Endothelial cell of umbilical vein (primary cell): ENCODE results near the gene FAM222B. TPM values are rescaled to one million over a fixed set of nuclear protein-coding genes. Genes with fewer than 3 reads are reported as not detected.

Experiments
- BruUV-seq: library from RNA; stranded (reverse); fragments of 400-500 nt; replicated peaks from 2 replicates; lab custom pipeline; 2021; lab: Mats Ljungman, UMichigan
- CTCF ChIA-PET: fragments of 300-600, 350-600 bp; sonication (Branson Sonifier 250); formaldehyde crosslinking; loops from one replicate; lab custom pipeline; 2021; ENCODE audit warnings: antibody characterized with exemption, inconsistent platforms; lab: Charles Lee
- POLR2A ChIA-PET: fragments of 300-600, 350-600 bp; sonication (Branson Sonifier 250); formaldehyde crosslinking; loops from one replicate; lab custom pipeline; 2021; ENCODE audit warnings: antibody characterized with exemption, inconsistent platforms; lab: Charles Lee
- DNase-seq: peaks from one replicate; pipeline ENCODE4 v3.0.0-alpha.2; 2011; ENCODE audit warnings: low read depth, low spot score
- FAIRE-seq: peaks from 2 replicates; lab custom pipeline; 2011; peaks lifted over from hg19 to GRCh38; lab: Jason Lieb, UNC
- H2AFZ ChIP-seq: 2 replicates; pipeline ENCODE4 v1.6.0; 2012; ENCODE audit warnings: low read depth, low read length, control low read depth, inconsistent platforms
- H3K27ac ChIP-seq: 2 replicates; pipeline ENCODE4 v1.5.1; 2011; ENCODE audit warnings: low read depth, mild to moderate bottlenecking, control low read depth, low read length, moderate library complexity; ENCODE audit not compliant: insufficient read depth
- H3K27me3 ChIP-seq, 2 experiments: 2 replicates each; pipeline versions ENCODE4 v1.6.0 to v1.6.1; 2011; ENCODE audit warnings: low read length in 2 of 2, mixed read lengths in 1 of 2; ENCODE audit not compliant: control insufficient read depth in 2 of 2, insufficient read depth in 2 of 2
- H3K36me3 ChIP-seq, 2 experiments: 2 replicates in 1 of 2; 3 replicates in 1 of 2; pipeline ENCODE4 v1.5.1; 2011; ENCODE audit warnings: low read length in 2 of 2, mild to moderate bottlenecking in 1 of 2, moderate library complexity in 1 of 2; ENCODE audit not compliant: control insufficient read depth in 2 of 2, insufficient read depth in 2 of 2; ENCODE audit errors: extremely low read depth in 1 of 2
- H3K4me1 ChIP-seq: 3 replicates; pipeline ENCODE4 v1.5.1; 2011; ENCODE audit warnings: mild to moderate bottlenecking, low read length; ENCODE audit not compliant: control insufficient read depth, insufficient read depth; ENCODE audit errors: extremely low read depth
- H3K4me2 ChIP-seq: 2 replicates; pipeline ENCODE4 v1.6.1; 2011; ENCODE audit warnings: low read length, control low read depth, mixed read lengths; ENCODE audit not compliant: insufficient read depth
- H3K4me3 ChIP-seq, 3 experiments: fragments of 200-600 bp in 1 of 3; sonication (generic), shearing (Covaris generic) in 1 of 3; replicated peaks in 1 of 3; 2 replicates each; pipeline ENCODE4 v1.5.1; 2011 to 2016; ENCODE audit warnings: control low read depth in 3 of 3, low read length in 3 of 3, mild to moderate bottlenecking in 2 of 3, inconsistent platforms in 1 of 3, low read depth in 1 of 3, moderate library complexity in 1 of 3; ENCODE audit not compliant: insufficient read depth in 1 of 3
- H3K79me2 ChIP-seq: 2 replicates; pipeline ENCODE4 v1.6.0; 2012; ENCODE audit warnings: low read length, inconsistent platforms; ENCODE audit not compliant: control insufficient read depth, insufficient read depth
- H3K9ac ChIP-seq: replicated peaks from 2 replicates; pipeline ENCODE3; 2011; ENCODE audit warnings: low read length, control low read depth; ENCODE audit not compliant: insufficient read depth; ENCODE audit errors: extremely low read depth
- H3K9me1 ChIP-seq: replicated peaks from 3 replicates; pipeline ENCODE4 v1.6.0; 2011; ENCODE audit warnings: mild to moderate bottlenecking, low read length; ENCODE audit not compliant: control insufficient read depth, insufficient read depth; ENCODE audit errors: extremely low read depth
- H3K9me3 ChIP-seq: replicated peaks from 2 replicates; pipeline ENCODE4 v1.5.1; 2012; ENCODE audit warnings: low read length, inconsistent platforms; ENCODE audit not compliant: control insufficient read depth, insufficient read depth
- H4K20me1 ChIP-seq: replicated peaks from 2 replicates; pipeline ENCODE3; 2011; ENCODE audit warnings: mild to moderate bottlenecking, low read length; ENCODE audit not compliant: control insufficient read depth, insufficient read depth; ENCODE audit errors: extremely low read depth
- CTCF ChIP-seq, 2 donors: IDR thresholded peaks; 1 replicate in 1 of 2; 2 replicates in 1 of 2; pipeline ENCODE4 v1.5.1; 2011; ENCODE audit warnings: low read length in 2 of 2, mild to moderate bottlenecking in 2 of 2, moderate library complexity in 2 of 2, control low read depth in 1 of 2, inconsistent platforms in 1 of 2, low read depth in 1 of 2; ENCODE audit not compliant: insufficient read depth in 1 of 2; ENCODE audit errors: extremely low read depth in 1 of 2
- EZH2 ChIP-seq: IDR thresholded peaks from 2 replicates; pipeline ENCODE4 v1.6.1; 2012; ENCODE audit warnings: borderline replicate concordance, low read depth, mild to moderate bottlenecking, moderate library complexity, low read length, inconsistent platforms; ENCODE audit not compliant: severe bottlenecking
- FOS ChIP-seq: IDR thresholded peaks from 2 replicates; pipeline ENCODE4 v1.6.1; 2011; ENCODE audit warnings: mild to moderate bottlenecking, low read length, moderate library complexity, borderline replicate concordance; ENCODE audit not compliant: insufficient read depth
- GATA2 ChIP-seq: IDR thresholded peaks from 2 replicates; pipeline ENCODE4 v1.7.0; 2011; ENCODE audit warnings: low read depth, mild to moderate bottlenecking, moderate library complexity, mixed read lengths, low read length; ENCODE audit not compliant: insufficient read length, insufficient read depth
- JUN ChIP-seq: IDR thresholded peaks from 2 replicates; pipeline ENCODE4 v1.6.1; 2011; ENCODE audit warnings: borderline replicate concordance, low read depth; ENCODE audit not compliant: insufficient read length, insufficient read depth
- MYC ChIP-seq: IDR thresholded peaks from one replicate; pipeline ENCODE4 v1.6.1; 2011; ENCODE audit warnings: mild to moderate bottlenecking, low read depth, low read length
- POLR2A ChIP-seq: IDR thresholded peaks from 2 replicates; pipeline ENCODE4 v1.6.1; 2012; ENCODE audit warnings: low read depth, mild to moderate bottlenecking, control low read depth, low read length
- POLR2AphosphoS5 ChIP-seq: IDR thresholded peaks from 2 replicates; pipeline ENCODE4 v1.6.1; 2012; ENCODE audit warnings: low read depth, mild to moderate bottlenecking, control low read depth, low read length, moderate library complexity; ENCODE audit not compliant: insufficient read depth
- dilution Hi-C: fragments of 300-500 bp; cut with MboI; formaldehyde crosslinking; loops from one replicate; pipeline ENCODE4 v1.15.0; 2019; ENCODE audit warnings: low sequenced_read_pairs; ENCODE audit not compliant: extremely low pct_ligation_motif_present
- intact Hi-C: fragments of 100-400 bp; cut with micrococcal nuclease; formaldehyde crosslinking; loops from one replicate; pipeline ENCODE4 v1.10.0; 2022
- polyA plus RNA-seq, 4 experiments: library from polyadenylated mRNA; depleted of rRNA in 3 of 4; stranded (reverse) in 3 of 4; unstranded in 1 of 4; fragments of >200 nt; gene quantifications; 2 replicates each; pipeline versions ENCODE4 v1.2.1 to v1.2.3, GENCODE V29; 2011 to 2012; ENCODE audit warnings: missing spikeins in 1 of 4
- total RNA-seq: library from RNA; stranded (reverse); gene quantifications from 2 replicates; pipeline ENCODE4 v1.2.3, GENCODE V29; 2021
- TF ChIP-seq, protein P1 (sequence below): IDR thresholded peaks from 2 replicates; pipeline ENCODE4 v1.6.1; 2011; ENCODE audit not compliant: insufficient read depth, insufficient read length

The FAM222B gene
- total and polyA plus RNA-seq, 2 donors (not counting 3 experiments of a cell fraction or from before 2014, with no cell fraction given), result 21.1 to 30.6 TPM

- H3K9me3 ChIP-seq, result no peaks in the 10 kb centered on the region
Observed at GRCh38 chr17:28773736-28774135, 68.9 kb downstream of the FAM222B start.

More at GRCh38 chr17:28773736-28774135, 68.9 kb downstream of the FAM222B start:
- BruUV-seq, result no TSS peak
- no peaks in the 10 kb centered on the region for H4K20me1 ChIP-seq
- H3K27ac ChIP-seq, result no peak overlapping the region
- H3K4me2 ChIP-seq, result no peak overlapping the region
- no peak overlapping the region for H2AFZ ChIP-seq
- ChIA-PET CTCF (interaction anchor here (1.1 to 3.6 kb wide), 8 partner anchors 8 to 105 kb away, joined by 3 to 53 read pairs (median 6); partner anchors contain the start of gene FAM222B), POLR2A (no interaction called here)
- H3K36me3 ChIP-seq, result no peaks in the 10 kb centered on the region
- peaks cover 4% of the 10 kb centered on the region for H3K4me1 ChIP-seq
- TF ChIP-seq CTCF (IDR thresholded peaks at IDR 0.05; ENCODE audit: extremely low read depth in 1 of 2, insufficient read depth in 1 of 2, low read depth in 1 of 2, low read length in 2 of 2) (no peak), POLR2AphosphoS5 (no peak), MYC (no peak), GATA2 (no peak), FOS (no peak), EZH2 (no peak), POLR2A (no peak), JUN (no peak)
- TF ChIP-seq, protein P1, sequence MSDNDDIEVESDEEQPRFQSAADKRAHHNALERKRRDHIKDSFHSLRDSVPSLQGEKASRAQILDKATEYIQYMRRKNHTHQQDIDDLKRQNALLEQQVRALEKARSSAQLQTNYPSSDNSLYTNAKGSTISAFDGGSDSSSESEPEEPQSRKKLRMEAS, result no peak
- dilution Hi-C loops, result no loop called here
- no peaks in the 10 kb centered on the region for H3K27me3 ChIP-seq
- H3K4me3 ChIP-seq, result no peak overlapping the region
- intact Hi-C loops, result no loop called here
- no peaks in the 10 kb centered on the region for H3K9me1 ChIP-seq
- H3K79me2 ChIP-seq, result peaks cover 46% of the 10 kb centered on the region
- H3K9ac ChIP-seq, result no peak overlapping the region
- FAIRE-seq, result no peak
- no peak for DNase-seq
